ENCODE results near the gene TNS3. TPM values are rescaled to one million over a fixed set of nuclear protein-coding genes. Genes with fewer than 3 reads are reported as not detected.

The TNS3 gene
- total and polyA plus RNA-seq, 5 donors from 2014 or later = 1.4 TPM; not detected in 4

DNA sequence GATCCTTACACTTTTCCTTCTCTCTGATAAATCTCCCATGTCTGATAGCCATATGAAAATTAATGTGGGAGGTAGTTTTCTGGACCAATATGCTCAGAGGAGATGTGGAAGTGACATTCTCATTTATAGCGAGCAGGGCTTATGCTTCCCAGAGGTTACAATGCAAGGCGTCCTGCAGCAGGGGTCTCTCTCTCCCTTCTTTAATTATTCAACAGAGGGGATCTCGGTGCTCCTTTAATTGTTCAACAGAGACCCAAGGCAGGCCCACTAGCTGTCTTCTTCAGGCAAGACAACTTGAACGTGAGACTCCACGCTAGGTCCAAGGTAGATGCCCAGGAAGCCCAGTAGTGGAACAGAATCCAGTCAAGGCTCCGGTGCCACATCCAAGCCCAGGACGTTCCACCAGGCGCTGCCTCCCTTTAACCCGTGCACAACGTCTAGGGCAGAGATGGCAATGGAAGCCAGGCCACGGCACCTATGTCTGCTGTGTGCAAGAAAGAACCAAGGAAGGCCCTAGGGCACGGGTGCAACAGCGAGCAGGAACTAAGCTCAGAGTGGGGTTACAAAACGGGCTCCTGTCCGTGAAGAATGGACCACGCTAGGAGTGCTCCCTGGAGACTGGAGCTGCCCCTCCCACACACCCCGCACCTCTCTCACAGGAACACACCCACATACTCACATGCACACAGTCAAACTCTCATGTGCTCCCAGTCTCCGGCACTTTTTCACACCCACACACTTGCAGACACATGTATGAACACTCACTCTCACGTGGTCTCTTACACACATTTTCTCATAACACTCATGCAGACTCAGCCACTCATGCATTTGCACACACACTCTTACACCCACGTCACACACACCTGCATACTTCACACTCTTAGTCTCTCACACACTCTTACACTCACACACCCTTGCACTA, 230.4 kb downstream of the TNS3 start:
- no peaks in the 10 kb centered on the region for H3K4me1 Mint-ChIP-seq
- no peaks in the 10 kb centered on the region for H3K9me3 Mint-ChIP-seq
- no peak overlapping the region for H3K4me3 Mint-ChIP-seq
- Histone ChIP-seq H3K4me3 (ENCODE audit: low read depth, low read length) (no peak overlapping the region), H3K27ac (ENCODE audit: insufficient read depth, low read length, poor library complexity, severe bottlenecking) (no peak overlapping the region), H3K36me3 (ENCODE audit: control insufficient read depth, insufficient read depth, low read length) (no peaks in the 10 kb centered on the region), H3K27me3 (ENCODE audit: control insufficient read depth, insufficient read depth, low read length) (no peaks in the 10 kb centered on the region), H3K9me3 (ENCODE audit: control insufficient read depth in 2 of 2, low read length in 2 of 2) (no peaks in the 10 kb centered on the region), H3K4me1 (ENCODE audit: control insufficient read depth, insufficient read depth, low read length, poor library complexity, severe bottlenecking) (no peaks in the 10 kb centered on the region)
- H3K27ac Mint-ChIP-seq = no peak overlapping the region
- DNase-seq (no peak), ATAC-seq (ENCODE audit: low read depth in 2 of 2) (no peak)
- no peaks in the 10 kb centered on the region for H3K36me3 Mint-ChIP-seq
- no peaks in the 10 kb centered on the region for H3K27me3 Mint-ChIP-seq

DNA sequence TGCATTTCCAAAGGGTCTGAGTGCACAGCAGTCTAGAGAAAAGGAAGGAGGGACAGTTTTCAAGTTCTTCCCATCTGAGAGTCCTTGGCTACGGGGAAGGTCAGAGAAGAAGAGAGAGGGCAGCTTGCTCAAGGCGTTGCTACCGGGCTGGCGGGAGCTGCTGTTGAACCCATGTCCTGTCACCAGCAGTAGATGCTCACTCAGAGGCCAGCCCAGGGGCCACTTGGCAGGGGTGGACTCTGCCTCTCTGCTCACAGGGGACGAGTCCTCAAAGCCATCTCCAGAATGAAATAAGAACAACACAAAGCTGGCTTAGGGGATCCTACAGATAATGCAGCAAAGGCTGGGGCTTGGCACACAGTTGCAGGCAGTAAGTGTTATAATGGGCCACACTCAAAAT, 231.5 kb downstream of the TNS3 start:
- H3K36me3 ChIP-seq (ENCODE audit: control insufficient read depth, insufficient read depth, low read length) = no peaks in the 10 kb centered on the region
- no peak overlapping the region for H3K4me3 ChIP-seq (ENCODE audit: low read depth, low read length)
- Mint-ChIP-seq H3K4me1 (no peaks in the 10 kb centered on the region), H3K9me3 (no peaks in the 10 kb centered on the region), H3K36me3 (no peaks in the 10 kb centered on the region), H3K4me3 (no peak overlapping the region), H3K27me3 (no peaks in the 10 kb centered on the region), H3K27ac (no peak overlapping the region)
- no peaks in the 10 kb centered on the region for H3K9me3 ChIP-seq (ENCODE audit: control insufficient read depth in 2 of 2, low read length in 2 of 2)
- H3K4me1 ChIP-seq (ENCODE audit: control insufficient read depth, insufficient read depth, low read length, poor library complexity, severe bottlenecking) = no peaks in the 10 kb centered on the region
- no peak for ATAC-seq (ENCODE audit: low read depth in 2 of 2)
- no peak for DNase-seq
- H3K27me3 ChIP-seq (ENCODE audit: control insufficient read depth, insufficient read depth, low read length) = no peaks in the 10 kb centered on the region
- H3K27ac ChIP-seq (ENCODE audit: insufficient read depth, low read length, poor library complexity, severe bottlenecking) = no peak overlapping the region

DNA sequence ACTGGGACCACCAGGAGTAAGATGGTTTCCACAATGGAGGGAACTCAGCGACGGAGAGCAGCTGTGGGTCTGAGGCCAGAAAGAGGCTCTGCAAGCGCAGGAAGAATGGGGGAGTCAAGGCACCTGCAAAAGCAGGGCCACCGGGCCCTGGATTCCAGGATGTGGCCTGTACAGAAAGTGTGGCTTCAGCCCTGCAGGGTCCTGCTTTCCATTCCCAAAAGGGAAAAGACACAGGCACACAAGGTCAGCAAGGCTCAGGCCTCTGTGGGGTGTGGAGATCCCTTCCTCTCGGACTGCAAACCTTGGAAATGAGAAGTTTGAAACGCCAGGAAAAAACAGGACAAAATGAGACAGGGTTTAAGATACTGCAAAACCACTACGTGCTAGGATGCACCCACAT, 232.5 kb downstream of the TNS3 start:
- no peak overlapping the region for H3K27ac Mint-ChIP-seq
- no peak overlapping the region for H3K4me3 Mint-ChIP-seq
- no peaks in the 10 kb centered on the region for H3K36me3 Mint-ChIP-seq
- DNase-seq (no peak), ATAC-seq (ENCODE audit: low read depth in 2 of 2) (no peak)
- no peaks in the 10 kb centered on the region for H3K27me3 ChIP-seq (ENCODE audit: control insufficient read depth, insufficient read depth, low read length)
- H3K36me3 ChIP-seq (ENCODE audit: control insufficient read depth, insufficient read depth, low read length) = no peaks in the 10 kb centered on the region
- no peaks in the 10 kb centered on the region for H3K4me1 Mint-ChIP-seq
- H3K4me1 ChIP-seq (ENCODE audit: control insufficient read depth, insufficient read depth, low read length, poor library complexity, severe bottlenecking) = no peaks in the 10 kb centered on the region
- H3K9me3 Mint-ChIP-seq = no peaks in the 10 kb centered on the region
- H3K27ac ChIP-seq (ENCODE audit: insufficient read depth, low read length, poor library complexity, severe bottlenecking) = no peak overlapping the region
- H3K9me3 ChIP-seq (ENCODE audit: control insufficient read depth in 2 of 2, low read length in 2 of 2) = no peaks in the 10 kb centered on the region
- no peak overlapping the region for H3K4me3 ChIP-seq (ENCODE audit: low read depth, low read length)
- H3K27me3 Mint-ChIP-seq = no peaks in the 10 kb centered on the region

DNA sequence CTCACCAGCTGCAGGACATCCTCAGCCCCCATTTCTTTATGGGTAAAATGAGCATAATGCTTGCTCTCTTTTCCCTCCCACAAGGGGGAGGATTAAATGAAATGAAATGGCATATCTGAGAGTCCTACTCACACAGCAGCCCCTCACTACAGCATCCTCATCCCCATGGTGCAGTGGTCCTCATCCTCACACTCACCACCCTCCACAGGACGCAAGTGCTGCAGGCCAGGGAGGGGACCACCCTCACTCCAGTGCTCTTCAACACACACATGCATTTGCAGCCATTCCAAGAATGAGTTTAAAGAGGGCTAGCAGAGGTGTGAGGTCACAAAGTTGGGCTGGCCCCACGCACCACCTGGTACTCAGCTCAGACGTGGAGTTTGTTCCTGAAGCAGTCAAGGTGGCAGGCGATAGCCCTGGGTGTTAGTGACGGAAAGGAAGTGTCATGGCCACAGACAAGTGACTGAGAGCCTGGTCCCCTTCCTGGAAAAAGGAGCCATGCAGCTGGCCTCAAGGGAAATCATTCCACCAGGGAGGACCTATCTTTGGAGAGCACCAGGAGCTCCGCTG, 234.0 kb downstream of the TNS3 start:
- Mint-ChIP-seq H3K4me3 (no peak overlapping the region), H3K36me3 (no peaks in the 10 kb centered on the region), H3K9me3 (no peaks in the 10 kb centered on the region), H3K27ac (no peak overlapping the region), H3K27me3 (no peaks in the 10 kb centered on the region), H3K4me1 (no peaks in the 10 kb centered on the region)
- no peaks in the 10 kb centered on the region for H3K4me1 ChIP-seq (ENCODE audit: control insufficient read depth, insufficient read depth, low read length, poor library complexity, severe bottlenecking)
- DNase-seq (no peak), ATAC-seq (ENCODE audit: low read depth in 2 of 2) (no peak)
- H3K36me3 ChIP-seq (ENCODE audit: control insufficient read depth, insufficient read depth, low read length) = no peaks in the 10 kb centered on the region
- H3K9me3 ChIP-seq (ENCODE audit: control insufficient read depth in 2 of 2, low read length in 2 of 2) = no peaks in the 10 kb centered on the region
- H3K4me3 ChIP-seq (ENCODE audit: low read depth, low read length) = no peak overlapping the region
- H3K27ac ChIP-seq (ENCODE audit: insufficient read depth, low read length, poor library complexity, severe bottlenecking) = no peak overlapping the region
- H3K27me3 ChIP-seq (ENCODE audit: control insufficient read depth, insufficient read depth, low read length) = no peaks in the 10 kb centered on the region

DNA sequence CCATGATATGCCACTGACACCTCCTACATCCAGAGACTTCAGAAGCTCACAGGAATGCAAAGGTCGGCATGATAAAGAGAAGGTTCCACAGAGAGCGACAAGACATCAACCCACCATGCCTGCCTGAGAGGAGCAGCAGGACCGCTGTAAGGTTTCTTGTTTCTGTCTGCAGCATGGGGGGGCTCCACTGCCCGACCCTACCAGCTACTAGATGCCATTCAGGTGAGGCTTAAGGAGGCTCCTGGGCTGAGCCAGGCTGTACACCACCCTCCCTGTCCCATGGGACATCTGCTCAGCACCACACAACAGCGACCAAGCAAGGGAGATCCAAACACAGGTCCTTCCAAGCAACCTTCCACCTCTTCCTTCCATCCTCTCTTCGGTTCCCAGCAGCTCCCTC, 234.6 kb downstream of the TNS3 start:
- ATAC-seq (ENCODE audit: low read depth in 2 of 2) = no peak
- H3K9me3 ChIP-seq (ENCODE audit: control insufficient read depth in 2 of 2, low read length in 2 of 2) = no peaks in the 10 kb centered on the region
- Mint-ChIP-seq H3K36me3 (no peaks in the 10 kb centered on the region), H3K4me3 (no peak overlapping the region), H3K27me3 (no peaks in the 10 kb centered on the region), H3K4me1 (no peaks in the 10 kb centered on the region), H3K27ac (no peak overlapping the region), H3K9me3 (no peaks in the 10 kb centered on the region)
- H3K27me3 ChIP-seq (ENCODE audit: control insufficient read depth, insufficient read depth, low read length) = no peaks in the 10 kb centered on the region
- H3K4me1 ChIP-seq (ENCODE audit: control insufficient read depth, insufficient read depth, low read length, poor library complexity, severe bottlenecking) = no peaks in the 10 kb centered on the region
- H3K27ac ChIP-seq (ENCODE audit: insufficient read depth, low read length, poor library complexity, severe bottlenecking) = no peak overlapping the region
- no peaks in the 10 kb centered on the region for H3K36me3 ChIP-seq (ENCODE audit: control insufficient read depth, insufficient read depth, low read length)
- H3K4me3 ChIP-seq (ENCODE audit: low read depth, low read length) = no peak overlapping the region
- no peak for DNase-seq

DNA sequence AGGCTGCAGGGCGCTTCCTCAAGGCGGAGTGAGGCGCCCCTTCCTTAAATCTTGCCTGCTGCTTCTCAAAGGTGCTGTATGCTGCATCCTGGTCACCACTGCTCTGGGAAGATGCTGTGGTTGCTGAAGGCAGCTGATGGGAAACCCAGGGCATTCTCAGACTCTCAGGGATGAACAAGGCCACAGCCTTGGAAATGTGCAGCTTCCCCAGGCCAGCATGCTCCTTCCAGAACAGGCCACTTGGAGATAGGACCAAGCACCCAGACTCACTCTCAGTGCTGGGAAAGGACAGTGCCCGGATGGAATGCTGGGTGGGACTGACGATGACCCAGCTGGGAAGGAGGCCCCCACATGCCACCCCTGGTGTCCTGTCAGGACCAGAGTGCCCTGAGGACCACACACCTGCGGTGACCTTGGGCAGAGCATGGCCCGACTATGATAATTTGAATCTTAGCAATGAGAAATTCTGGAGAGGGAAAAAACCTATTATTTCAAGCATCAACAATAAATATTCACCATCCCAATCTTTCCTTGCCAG, 235.5 kb downstream of the TNS3 start:
- no peak for DNase-seq
- H3K4me1 ChIP-seq (ENCODE audit: control insufficient read depth, insufficient read depth, low read length, poor library complexity, severe bottlenecking) = no peaks in the 10 kb centered on the region
- no peak overlapping the region for H3K4me3 ChIP-seq (ENCODE audit: low read depth, low read length)
- H3K27ac Mint-ChIP-seq = no peak overlapping the region
- H3K27ac ChIP-seq (ENCODE audit: insufficient read depth, low read length, poor library complexity, severe bottlenecking) = no peak overlapping the region
- H3K9me3 Mint-ChIP-seq = no peaks in the 10 kb centered on the region
- no peaks in the 10 kb centered on the region for H3K4me1 Mint-ChIP-seq
- H3K27me3 Mint-ChIP-seq = no peaks in the 10 kb centered on the region
- no peaks in the 10 kb centered on the region for H3K27me3 ChIP-seq (ENCODE audit: control insufficient read depth, insufficient read depth, low read length)
- no peaks in the 10 kb centered on the region for H3K36me3 ChIP-seq (ENCODE audit: control insufficient read depth, insufficient read depth, low read length)
- ATAC-seq (ENCODE audit: low read depth in 2 of 2) = no peak
- no peaks in the 10 kb centered on the region for H3K36me3 Mint-ChIP-seq
- H3K9me3 ChIP-seq (ENCODE audit: control insufficient read depth in 2 of 2, low read length in 2 of 2) = no peaks in the 10 kb centered on the region
- H3K4me3 Mint-ChIP-seq = no peak overlapping the region

DNA sequence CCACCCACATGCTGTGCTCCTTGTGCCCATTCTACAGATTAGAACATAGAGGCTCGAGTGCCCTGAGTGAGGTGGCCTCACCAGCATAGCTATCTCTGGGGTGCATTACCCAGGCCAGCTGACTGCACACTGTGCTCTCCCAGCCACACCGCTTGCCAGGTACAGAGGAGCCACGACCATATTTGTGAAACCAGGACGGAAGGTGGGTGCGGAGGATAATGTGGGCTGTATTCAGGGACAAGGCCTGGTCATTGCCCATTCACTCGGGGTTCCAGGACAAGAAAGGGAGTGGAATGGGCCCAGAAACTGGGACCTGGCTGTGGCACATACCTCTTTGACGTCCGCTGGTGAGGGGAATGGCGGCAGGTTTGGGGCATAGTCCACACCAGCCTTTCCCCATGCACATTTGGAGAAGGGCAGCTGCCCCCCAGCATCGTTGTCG, 236.0 kb downstream of the TNS3 start:
- no peak overlapping the region for H3K4me3 Mint-ChIP-seq
- Histone ChIP-seq H3K27me3 (ENCODE audit: control insufficient read depth, insufficient read depth, low read length) (no peaks in the 10 kb centered on the region), H3K4me1 (ENCODE audit: control insufficient read depth, insufficient read depth, low read length, poor library complexity, severe bottlenecking) (no peaks in the 10 kb centered on the region), H3K4me3 (ENCODE audit: low read depth, low read length) (no peak overlapping the region), H3K36me3 (ENCODE audit: control insufficient read depth, insufficient read depth, low read length) (no peaks in the 10 kb centered on the region), H3K27ac (ENCODE audit: insufficient read depth, low read length, poor library complexity, severe bottlenecking) (no peak overlapping the region), H3K9me3 (ENCODE audit: control insufficient read depth in 2 of 2, low read length in 2 of 2) (no peaks in the 10 kb centered on the region)
- ATAC-seq (ENCODE audit: low read depth in 2 of 2) = no peak
- no peaks in the 10 kb centered on the region for H3K36me3 Mint-ChIP-seq
- no peak for DNase-seq
- no peaks in the 10 kb centered on the region for H3K9me3 Mint-ChIP-seq
- peaks cover 2% of the 10 kb centered on the region for H3K27me3 Mint-ChIP-seq
- no peak overlapping the region for H3K27ac Mint-ChIP-seq
- no peaks in the 10 kb centered on the region for H3K4me1 Mint-ChIP-seq

Measured in CD4-positive, CD25-positive, alpha-beta regulatory T cell (primary cell).